Measurements from ENCODE around the gene ULBP1. TPM values are rescaled to one million over a fixed set of nuclear protein-coding genes. Genes with fewer than 3 reads are reported as not detected.
A peak's percentile ranks its signal among the peaks of the same experiment; 100 is the strongest.

ULBP1 gene
- total RNA-seq, 4 donors from 2014 or later, result not detected

- intact Hi-C loops (cut with DNase I; ENCODE audit: low total_unique reads), result no loop called here
- peak overlapping the region in 1 of 4 donors; percentile 12 for H3K27ac ChIP-seq
- in situ Hi-C loops (cut with MboI; ENCODE audit: low pct_ligation_motif_present in 1 of 4, low pct_unique_long_range_greater_than_20kb in 1 of 4, low sequenced_read_pairs in 3 of 4), result loop anchor here in 2 of 4 donors (25.0 kb wide), 1 partner anchor 168 kb away; no protein-coding TSS in a partner anchor
- DNase-seq, result peak; percentile 95
- peaks cover 3 to 15% (median 8%) of the 10 kb centered on the region in 4 donors for H3K4me1 ChIP-seq
- H3K9me3 ChIP-seq, result no peaks in the 10 kb centered on the region
- H3K4me3 ChIP-seq, result peak overlapping the region; percentile 26 to 62 (median 46)
- peaks cover 89% of the 10 kb centered on the region for H3K27me3 ChIP-seq
- 1% methylated on average over 69 of the region's 79 CpGs; no CpG with 5 or more reads in 1 of the 2 donors for WGBS, 2 donors (ENCODE audit: low coverage in 1 of 2)
- TF ChIP-seq CTCF (IDR thresholded peaks at IDR 0.05), result peak in 2 of 5 experiments; percentile 11 to 33
- TF ChIP-seq POLR2AphosphoS5 (IDR thresholded peaks at IDR 0.05), result peak in 1 of 3 donors; percentile 59
- no peak for TF ChIP-seq POLR2A (IDR thresholded peaks at IDR 0.05)
- no peak for TF ChIP-seq EP300 (IDR thresholded peaks at IDR 0.05; ENCODE audit: low read depth)
- no peaks in the 10 kb centered on the region for H3K36me3 ChIP-seq
Observed at GRCh38 chr6:150004783-150005717, 41.3 kb downstream of the ULBP1 start.

DNA sequence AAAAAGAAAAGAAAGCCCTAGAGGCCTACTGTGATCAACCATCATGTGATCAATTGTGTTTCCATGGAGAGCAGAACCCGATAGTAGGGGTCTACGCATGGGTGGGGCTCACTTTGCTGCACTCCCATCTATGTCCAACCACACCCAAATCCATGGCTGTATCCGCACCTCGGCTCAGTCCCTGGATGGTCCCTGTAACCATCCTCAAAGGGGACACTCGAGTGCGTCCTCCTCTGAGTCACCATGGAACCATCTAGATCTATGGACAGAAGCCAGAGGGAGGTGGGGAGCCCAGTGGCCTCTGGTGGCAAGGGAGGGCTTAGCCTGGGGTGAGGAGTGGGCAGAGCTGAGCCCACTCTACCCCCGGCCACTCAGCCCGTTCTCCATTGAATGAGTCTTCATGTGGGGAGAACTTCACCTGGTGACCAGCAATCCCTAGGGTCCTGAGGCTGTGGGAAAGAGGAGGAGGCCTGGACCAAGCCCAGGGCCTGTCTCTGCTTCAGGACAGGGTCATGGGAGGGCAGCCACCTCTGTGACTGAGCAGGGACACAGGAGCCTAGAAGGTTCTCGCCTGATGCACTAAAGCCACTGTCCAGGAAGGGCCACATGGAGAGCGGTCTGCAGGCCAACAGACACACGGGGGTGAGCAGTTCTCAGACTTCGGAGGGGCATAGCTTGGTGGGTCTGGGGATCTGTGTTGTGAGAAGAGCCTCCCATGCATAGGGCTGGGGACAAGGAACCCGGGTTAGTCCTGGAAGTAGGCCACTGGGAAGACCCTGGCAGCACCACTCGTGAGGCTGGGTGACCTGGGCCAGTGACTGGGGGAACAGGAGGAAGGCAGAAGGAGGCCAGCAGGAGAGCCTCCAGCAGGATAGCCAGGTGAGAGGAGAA is 42.3 kb downstream of the ULBP1 start:
- 0 to 79% methylated on average over 1 to 14 of the region's 14 CpGs for WGBS, 2 donors (ENCODE audit: low coverage in 1 of 2)
- peaks cover 3 to 15% (median 8%) of the 10 kb centered on the region in 4 donors for H3K4me1 ChIP-seq
- H3K36me3 ChIP-seq, result no peaks in the 10 kb centered on the region
- peak overlapping the region in 3 of 4 donors; percentile 43 to 62 (median 50) for H3K4me3 ChIP-seq
- H3K27me3 ChIP-seq, result peaks cover 88% of the 10 kb centered on the region
- no peak overlapping the region for H3K27ac ChIP-seq
- H3K9me3 ChIP-seq, result no peaks in the 10 kb centered on the region
- in situ Hi-C loops (cut with MboI; ENCODE audit: low pct_ligation_motif_present in 1 of 4, low pct_unique_long_range_greater_than_20kb in 1 of 4, low sequenced_read_pairs in 3 of 4), result loop anchor here in 2 of 4 donors (25.0 kb wide), 1 partner anchor 169 kb away; no protein-coding TSS in a partner anchor
- TF ChIP-seq CTCF (IDR thresholded peaks at IDR 0.05) (no peak), POLR2AphosphoS5 (IDR thresholded peaks at IDR 0.05) (no peak), EP300 (IDR thresholded peaks at IDR 0.05; ENCODE audit: low read depth) (no peak), POLR2A (IDR thresholded peaks at IDR 0.05) (no peak)
- intact Hi-C loops (cut with DNase I; ENCODE audit: low total_unique reads), result no loop called here
- no peak for DNase-seq

- intact Hi-C loops (cut with DNase I; ENCODE audit: low total_unique reads), result no loop called here
- no peak for DNase-seq
- in situ Hi-C loops (cut with MboI; ENCODE audit: low pct_ligation_motif_present in 1 of 4, low pct_unique_long_range_greater_than_20kb in 1 of 4, low sequenced_read_pairs in 3 of 4), result loop anchor here in 2 of 4 donors (25.0 kb wide), 1 partner anchor 170 kb away; no protein-coding TSS in a partner anchor
- Histone ChIP-seq H3K9me3 (no peaks in the 10 kb centered on the region), H3K4me3 (no peak overlapping the region), H3K27me3 (peaks cover 88% of the 10 kb centered on the region), H3K36me3 (no peaks in the 10 kb centered on the region), H3K27ac (no peak overlapping the region), H3K4me1 (peaks cover 3 to 15% (median 8%) of the 10 kb centered on the region in 4 donors)
- 63 to 64% methylated on average over 4 to 7 of the region's 7 CpGs for WGBS, 2 donors (ENCODE audit: low coverage in 1 of 2)
- TF ChIP-seq CTCF (IDR thresholded peaks at IDR 0.05), result peak; percentile 22 to 44 (median 37)
- no peak for TF ChIP-seq POLR2A (IDR thresholded peaks at IDR 0.05)
Observed at GRCh38 chr6:150006961-150007464, 43.3 kb downstream of the ULBP1 start.

All from transverse colon (tissue), 4 donors.